H1 (cell line): ENCODE data around the gene SHOX. TPM values are rescaled to one million over a fixed set of nuclear protein-coding genes. Genes with fewer than 3 reads are reported as not detected.

ENCODE experiments used
- BRCA1 ChIP-seq: IDR thresholded peaks from 2 replicates; pipeline ENCODE4 v1.6.1; 2012; ENCODE audit warnings: low read depth, low read length, improper control_type of control experiment
- EP300 ChIP-seq, 2 experiments: IDR thresholded peaks; 1 replicate in 1 of 2; 2 replicates in 1 of 2; pipeline ENCODE4 v1.6.1; 2011 to 2012; ENCODE audit warnings: low read depth in 2 of 2, low read length in 2 of 2, mild to moderate bottlenecking in 2 of 2, borderline replicate concordance in 1 of 2, inconsistent platforms in 1 of 2, moderate library complexity in 1 of 2
- HDAC2 ChIP-seq, 2 experiments: fragments of 300-600 bp in 1 of 2; sonication (generic) in 1 of 2; IDR thresholded peaks; 2 replicates each; pipeline ENCODE4 v1.6.1; 2011 to 2012; ENCODE audit warnings: low read depth in 2 of 2, low read length in 2 of 2, mild to moderate bottlenecking in 2 of 2, moderate library complexity in 2 of 2, borderline replicate concordance in 1 of 2, inconsistent platforms in 1 of 2
- JUN ChIP-seq: IDR thresholded peaks from 2 replicates; pipeline ENCODE4 v1.6.1; 2011; ENCODE audit warnings: low read depth, mild to moderate bottlenecking, improper control_type of control experiment, low read length
- KDM4A ChIP-seq: IDR thresholded peaks from one replicate; pipeline ENCODE4 v1.7.1; 2012; ENCODE audit warnings: low read depth, mild to moderate bottlenecking, moderate library complexity, low read length, inconsistent platforms; ENCODE audit not compliant: severe bottlenecking
- POLR2AphosphoS5 ChIP-seq: IDR thresholded peaks from 2 replicates; pipeline ENCODE4 v1.6.1; 2011; ENCODE audit warnings: low read depth, low read length
- SRF ChIP-seq: IDR thresholded peaks from 2 replicates; pipeline ENCODE4 v1.6.1; 2011; ENCODE audit warnings: mild to moderate bottlenecking, low read depth, low read length, moderate library complexity
- YY1 ChIP-seq: IDR thresholded peaks from 2 replicates; pipeline ENCODE4 v1.6.1; 2011; ENCODE audit warnings: low read depth, mild to moderate bottlenecking, low read length
- polyA plus RNA-seq, 7 experiments: library from polyadenylated mRNA; depleted of rRNA in 3 of 7; stranded (reverse) in 5 of 7; unstranded in 2 of 7; fragments of >200 nt in 5 of 7; fragments of 200-250 nt in 2 of 7; gene quantifications; 1 replicate in 5 of 7; 2 replicates in 1 of 7; 4 replicates in 1 of 7; pipeline versions ENCODE4 v1.2.1 to v1.2.3, GENCODE V29; 2011 to 2013; ENCODE audit warnings: missing spikeins in 2 of 7, mixed read lengths in 2 of 7
- total RNA-seq: library from RNA; stranded (reverse); fragmentation: NEBNext Ultra II Directional; extraction: Animal tissue kit (Norgen Biotek cat#: 25700); gene quantifications from 2 replicates; pipeline ENCODE4 v1.2.1, GENCODE V29; 2021
- TF ChIP-seq, protein P1 (sequence below), 3 experiments: IDR thresholded peaks; 1 replicate in 2 of 3; 2 replicates in 1 of 3; pipeline versions ENCODE4 v1.5.1 to v1.6.1; 2011; ENCODE audit warnings: low read length in 3 of 3, mild to moderate bottlenecking in 3 of 3, inconsistent platforms in 2 of 3, low read depth in 1 of 3, moderate library complexity in 1 of 3; ENCODE audit not compliant: insufficient read depth in 1 of 3; ENCODE audit errors: control extremely low read depth in 1 of 3

The SHOX gene
- total and polyA plus RNA-seq, 2 of the 8 experiments (the other 6 are each of a cell fraction or from before 2014, with no cell fraction given) = 0.05 to 0.15 TPM

DNA sequence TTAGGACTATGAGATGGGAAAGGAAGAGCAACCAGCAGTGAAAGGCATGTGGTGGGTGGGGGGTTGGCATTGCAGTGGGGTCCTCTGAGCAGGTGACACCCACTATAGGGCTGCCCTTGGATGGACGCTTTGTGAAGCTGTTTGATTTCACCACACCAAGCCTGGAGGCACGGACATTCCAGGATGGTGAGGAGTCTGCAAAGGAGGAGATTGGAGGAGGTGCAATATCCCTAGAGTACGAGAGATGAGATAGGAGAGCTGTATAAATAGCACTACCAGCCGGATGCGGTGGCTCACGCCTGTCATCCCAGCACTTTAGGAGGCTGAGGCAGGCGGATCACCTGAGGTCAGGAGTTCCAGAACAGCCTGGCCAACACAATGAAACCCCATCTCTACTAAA lies 42.3 kb downstream of the SHOX start (continued):
- no peak for TF ChIP-seq HDAC2 (IDR thresholded peaks at IDR 0.05; ENCODE audit: borderline replicate concordance in 1 of 2, low read depth in 2 of 2, low read length in 2 of 2)
- TF ChIP-seq SRF = no peak
- TF ChIP-seq KDM4A = no peak
- no peak for TF ChIP-seq BRCA1
- TF ChIP-seq JUN = no peak
- no peak for TF ChIP-seq POLR2AphosphoS5
- no peak for TF ChIP-seq EP300 (IDR thresholded peaks at IDR 0.05; ENCODE audit: borderline replicate concordance in 1 of 2, low read depth in 2 of 2, low read length in 2 of 2)
- TF ChIP-seq, protein P1, sequence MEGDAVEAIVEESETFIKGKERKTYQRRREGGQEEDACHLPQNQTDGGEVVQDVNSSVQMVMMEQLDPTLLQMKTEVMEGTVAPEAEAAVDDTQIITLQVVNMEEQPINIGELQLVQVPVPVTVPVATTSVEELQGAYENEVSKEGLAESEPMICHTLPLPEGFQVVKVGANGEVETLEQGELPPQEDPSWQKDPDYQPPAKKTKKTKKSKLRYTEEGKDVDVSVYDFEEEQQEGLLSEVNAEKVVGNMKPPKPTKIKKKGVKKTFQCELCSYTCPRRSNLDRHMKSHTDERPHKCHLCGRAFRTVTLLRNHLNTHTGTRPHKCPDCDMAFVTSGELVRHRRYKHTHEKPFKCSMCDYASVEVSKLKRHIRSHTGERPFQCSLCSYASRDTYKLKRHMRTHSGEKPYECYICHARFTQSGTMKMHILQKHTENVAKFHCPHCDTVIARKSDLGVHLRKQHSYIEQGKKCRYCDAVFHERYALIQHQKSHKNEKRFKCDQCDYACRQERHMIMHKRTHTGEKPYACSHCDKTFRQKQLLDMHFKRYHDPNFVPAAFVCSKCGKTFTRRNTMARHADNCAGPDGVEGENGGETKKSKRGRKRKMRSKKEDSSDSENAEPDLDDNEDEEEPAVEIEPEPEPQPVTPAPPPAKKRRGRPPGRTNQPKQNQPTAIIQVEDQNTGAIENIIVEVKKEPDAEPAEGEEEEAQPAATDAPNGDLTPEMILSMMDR (IDR thresholded peaks at IDR 0.05; ENCODE audit: control extremely low read depth in 1 of 3, insufficient read depth in 1 of 3, low read depth in 1 of 3, low read length in 3 of 3) = no peak
- TF ChIP-seq YY1 = no peak
- TF ChIP-seq, all 59 proteins: peak for 0
